Ammon's horn (tissue), 1 donor: Measurements from ENCODE around the gene TMEM218.
"Not testable (repeated sequence)": the region's sequence is repeated elsewhere in the genome, so short reads cannot be mapped to it uniquely, and the experiment has no call there.

Source experiments
- DNase-seq: peaks from one replicate; pipeline ENCODE4 v3.0.0-alpha.2; 2016; ENCODE audit warnings: low spot score

The TMEM218 gene

DNA sequence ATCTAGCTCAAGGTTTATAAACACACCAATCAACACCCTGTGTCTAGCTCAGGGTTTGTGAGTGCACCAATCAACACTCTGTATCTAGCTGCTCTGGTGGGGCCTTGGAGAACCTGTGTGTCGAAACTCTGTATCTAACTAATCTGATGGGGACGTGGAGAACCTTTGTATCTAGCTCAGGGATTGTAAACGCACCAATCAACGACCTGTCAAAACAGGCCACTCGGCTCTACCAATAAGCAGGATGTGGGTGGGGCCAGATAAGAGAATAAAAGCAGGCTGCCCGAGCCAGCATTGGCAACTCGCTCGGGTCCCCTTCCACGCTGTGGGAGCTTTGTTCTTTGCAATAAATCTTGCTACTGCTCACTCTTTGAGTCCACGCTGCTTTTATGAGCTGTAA is 21.3 kb downstream of the TMEM218 start:
- DNase-seq = not testable (repeated sequence)

DNA sequence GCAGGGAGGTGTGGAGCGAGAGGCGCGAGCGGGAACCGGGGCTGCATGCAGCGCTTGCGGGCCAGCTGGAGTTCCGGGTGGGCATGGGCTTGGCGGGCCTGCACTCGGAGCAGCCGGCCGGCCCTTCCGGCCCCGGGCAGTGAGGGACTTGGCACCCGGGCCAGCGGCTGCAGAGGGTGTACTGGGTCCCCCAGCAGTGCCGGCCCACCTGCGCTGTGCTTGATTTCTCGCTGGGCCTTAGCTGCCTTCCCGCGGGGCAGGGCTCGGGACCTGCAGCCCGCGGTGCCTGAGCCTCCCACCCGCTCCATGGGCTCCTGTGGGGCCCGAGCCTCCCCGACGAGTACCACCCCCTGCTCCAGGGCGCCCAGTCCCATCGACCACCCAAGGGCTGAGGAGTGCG is 21.9 kb downstream of the TMEM218 start:
- DNase-seq = not testable (repeated sequence)

DNA sequence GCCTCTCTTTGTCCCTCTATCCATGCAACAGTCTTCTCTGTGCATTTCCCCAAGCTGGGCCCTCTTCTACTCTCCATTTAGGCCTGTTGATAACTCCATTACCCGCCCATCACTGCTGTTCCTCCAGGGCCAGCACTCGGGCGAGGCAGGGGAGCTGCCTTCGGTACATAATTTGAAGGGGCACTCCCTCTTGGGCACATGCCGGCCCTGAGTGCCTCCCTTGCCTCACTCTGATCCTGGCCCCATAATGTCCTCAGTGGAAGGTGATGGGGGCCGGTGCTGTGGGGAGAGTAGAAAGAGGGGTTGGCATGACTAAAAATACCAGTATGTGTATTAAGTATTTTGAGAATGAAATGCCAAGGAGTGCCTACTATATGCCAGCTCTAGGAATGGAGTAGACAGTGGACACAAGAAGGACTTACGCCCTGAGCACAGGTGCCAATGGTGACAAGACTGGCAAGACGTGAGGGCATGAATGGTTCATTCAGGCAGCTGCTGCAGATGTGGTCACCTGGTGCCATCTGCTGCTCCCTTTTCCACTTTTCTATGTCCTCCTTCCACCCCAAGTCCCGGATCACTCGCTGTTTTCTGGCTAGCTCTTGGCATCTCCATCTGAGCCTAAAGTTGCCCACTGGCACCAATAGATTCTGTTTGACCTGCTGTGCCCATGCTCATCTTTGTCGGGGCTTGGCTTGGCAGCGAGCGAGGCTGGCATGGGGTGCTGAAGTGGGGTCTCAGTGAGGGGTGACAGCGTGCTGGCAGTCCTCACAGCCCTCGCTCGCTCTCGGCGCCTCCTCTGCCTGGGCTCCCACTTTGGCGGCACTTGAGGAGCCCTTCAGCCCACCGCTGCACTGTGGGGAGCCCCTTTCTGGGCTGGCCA is 22.6 kb downstream of the TMEM218 start:
- DNase-seq = no peak

DNA sequence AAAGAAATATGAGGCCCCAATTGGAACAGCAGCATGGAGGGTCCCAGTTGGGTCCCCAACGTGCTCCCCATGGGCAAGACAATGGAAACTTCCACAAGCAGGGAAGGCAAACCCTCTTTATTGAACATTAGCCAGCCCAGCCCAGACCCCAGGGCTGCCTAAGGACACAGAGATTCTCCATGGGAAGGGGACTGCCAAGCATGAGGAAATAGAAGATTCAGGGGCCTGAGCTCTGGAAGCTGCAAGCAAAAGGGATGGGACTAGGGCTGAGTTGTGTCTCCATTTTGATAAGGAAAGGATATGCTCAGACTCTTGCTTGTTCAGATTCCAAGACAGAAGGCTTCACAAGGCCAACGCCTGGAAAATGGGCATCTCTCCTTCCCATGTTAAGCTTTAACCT is 23.3 kb downstream of the TMEM218 start:
- no peak for DNase-seq

DNA sequence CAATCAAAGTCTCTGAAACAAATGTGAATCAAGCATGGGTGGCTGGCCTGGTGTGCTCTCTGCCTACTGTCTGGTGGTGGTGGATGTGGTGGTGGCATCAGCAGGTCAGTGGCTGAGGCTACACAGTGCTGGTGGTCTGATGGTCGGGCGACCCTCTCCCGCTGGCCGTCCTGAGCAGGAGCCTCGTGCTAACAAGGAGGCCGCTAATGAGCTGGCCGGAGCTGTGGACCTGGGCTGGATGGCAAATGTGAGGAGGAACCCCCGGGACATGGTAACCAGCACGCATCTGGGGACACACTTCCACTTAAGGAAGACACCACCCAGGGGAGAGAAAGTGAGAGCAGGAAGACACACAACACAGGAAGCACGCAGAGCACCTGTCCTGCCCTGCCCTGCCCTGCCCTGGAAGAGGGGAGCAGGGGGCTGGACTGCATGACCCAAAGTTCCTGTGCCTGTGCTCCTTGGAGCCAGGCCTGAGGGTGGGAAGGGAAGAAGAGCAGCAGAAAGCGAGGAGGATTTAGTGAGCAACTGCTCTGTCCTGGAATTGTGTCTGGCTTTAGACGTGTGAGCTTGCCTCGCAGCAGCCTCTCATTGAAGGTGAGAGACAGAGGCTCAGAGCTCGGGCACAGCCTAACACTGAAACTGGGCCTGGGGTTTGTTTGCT is 24.7 kb downstream of the TMEM218 start:
- no peak for DNase-seq

DNA sequence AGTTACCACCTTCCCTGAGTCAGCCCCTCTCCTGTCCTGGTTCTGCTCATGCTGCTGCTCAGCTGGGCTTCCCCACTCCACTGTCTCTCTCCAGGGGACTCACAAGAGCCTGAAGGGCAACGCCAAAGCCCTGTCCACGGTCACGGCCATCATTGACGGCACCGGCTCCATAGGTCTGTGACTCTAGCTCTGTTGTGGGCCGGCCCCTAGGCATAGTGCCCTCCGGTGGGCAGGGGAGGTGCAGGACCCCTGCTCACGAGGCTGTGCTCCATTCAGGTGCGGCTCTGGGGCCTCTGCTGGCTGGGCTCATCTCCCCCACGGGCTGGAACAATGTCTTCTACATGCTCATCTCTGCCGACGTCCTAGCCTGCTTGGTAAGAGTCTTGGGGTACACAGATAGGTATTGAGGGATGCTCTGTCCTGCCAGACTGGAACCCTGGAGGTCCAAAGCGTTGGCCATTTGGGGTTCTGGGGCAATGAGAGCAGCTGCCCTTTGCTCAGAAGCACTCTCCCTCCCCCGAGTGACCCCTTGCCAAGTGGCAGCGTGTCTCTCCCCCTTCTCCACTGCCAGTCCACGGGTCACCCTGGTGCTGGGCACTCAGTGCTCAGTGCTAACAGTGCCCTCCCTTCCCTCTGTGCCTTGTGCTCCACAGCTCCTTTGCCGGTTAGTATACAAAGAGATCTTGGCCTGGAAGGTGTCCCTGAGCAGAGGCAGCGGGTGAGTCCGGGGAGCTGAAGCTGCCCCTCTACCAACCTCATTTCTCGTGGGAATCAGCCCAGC is 25.9 kb downstream of the TMEM218 start:
- DNase-seq = no peak

DNA sequence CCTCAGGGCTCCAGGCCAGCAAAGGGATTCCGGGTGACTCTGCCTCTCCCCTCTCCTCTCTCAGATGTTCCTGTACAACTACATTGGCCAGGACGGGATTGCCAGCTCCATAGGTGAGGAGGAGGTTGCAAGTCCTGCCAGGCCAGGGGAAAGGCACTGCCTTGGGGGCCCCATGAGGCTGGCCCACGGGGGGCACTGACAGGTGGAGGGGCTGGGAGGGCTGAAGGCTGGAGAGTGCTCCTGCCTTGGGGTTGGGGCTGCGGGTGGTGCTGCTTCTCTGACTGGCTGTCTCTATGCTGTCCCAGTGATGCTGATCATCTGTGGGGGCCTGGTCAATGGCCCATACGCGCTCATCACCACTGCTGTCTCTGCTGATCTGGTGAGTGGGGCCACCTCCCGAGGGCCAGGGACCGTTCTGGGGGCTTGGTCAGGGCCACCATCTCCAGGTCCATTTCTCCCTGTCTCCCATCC is 26.6 kb downstream of the TMEM218 start:
- DNase-seq = no peak

DNA sequence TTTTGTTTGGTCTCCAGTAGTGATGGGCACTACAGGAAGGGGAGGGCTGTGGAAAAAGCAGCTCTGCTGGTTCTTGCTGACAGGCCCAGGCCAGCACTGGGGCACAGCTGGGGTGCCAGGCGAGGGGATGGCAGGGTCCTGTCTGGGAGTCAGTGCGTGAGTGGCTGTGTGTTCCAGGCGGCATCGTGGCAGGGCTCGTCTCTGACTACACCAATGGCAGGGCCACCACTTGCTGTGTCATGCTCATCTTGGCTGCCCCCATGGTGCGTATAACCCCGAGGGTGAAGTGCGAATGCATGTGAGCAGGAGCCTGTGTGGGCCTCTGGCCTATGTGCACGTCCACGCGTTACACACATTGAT is 27.4 kb downstream of the TMEM218 start:
- DNase-seq = no peak

DNA sequence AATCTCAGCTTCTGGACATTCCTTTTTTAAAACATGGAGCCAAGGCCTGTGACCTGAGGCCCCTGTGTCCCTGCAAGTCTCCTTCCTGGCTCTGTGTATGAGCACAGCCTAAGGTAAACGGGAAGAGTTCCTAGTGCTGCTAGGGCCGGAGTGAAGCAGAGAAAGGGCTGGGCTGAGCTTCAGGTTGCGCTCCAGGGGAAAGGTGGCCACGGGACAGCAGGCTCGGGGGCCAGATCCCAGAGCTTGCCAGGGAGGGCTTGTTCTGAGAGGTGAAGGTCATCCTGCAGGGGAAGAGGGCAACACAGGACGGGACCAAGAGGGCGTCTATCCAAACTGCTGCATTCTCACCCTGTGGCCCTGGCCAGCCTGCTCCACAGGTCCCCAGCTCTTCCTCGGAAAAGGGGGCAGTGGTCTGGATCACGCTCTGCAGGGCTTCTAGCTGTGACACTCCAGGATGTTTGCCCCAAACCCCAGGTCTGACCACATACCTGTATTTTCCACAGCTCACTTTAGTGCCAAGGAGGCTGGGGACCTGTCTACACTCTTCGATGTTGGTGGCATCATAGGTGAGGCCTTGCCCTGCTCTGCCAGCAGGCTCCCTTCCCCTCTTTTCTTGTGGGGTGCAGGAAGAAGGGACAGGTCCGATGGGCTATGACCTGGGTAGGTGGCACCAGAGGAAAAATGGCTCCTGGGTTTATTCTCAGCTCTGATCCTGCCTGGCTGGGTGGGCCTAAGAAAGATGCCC is 27.9 kb downstream of the TMEM218 start:
- DNase-seq = no peak

DNA sequence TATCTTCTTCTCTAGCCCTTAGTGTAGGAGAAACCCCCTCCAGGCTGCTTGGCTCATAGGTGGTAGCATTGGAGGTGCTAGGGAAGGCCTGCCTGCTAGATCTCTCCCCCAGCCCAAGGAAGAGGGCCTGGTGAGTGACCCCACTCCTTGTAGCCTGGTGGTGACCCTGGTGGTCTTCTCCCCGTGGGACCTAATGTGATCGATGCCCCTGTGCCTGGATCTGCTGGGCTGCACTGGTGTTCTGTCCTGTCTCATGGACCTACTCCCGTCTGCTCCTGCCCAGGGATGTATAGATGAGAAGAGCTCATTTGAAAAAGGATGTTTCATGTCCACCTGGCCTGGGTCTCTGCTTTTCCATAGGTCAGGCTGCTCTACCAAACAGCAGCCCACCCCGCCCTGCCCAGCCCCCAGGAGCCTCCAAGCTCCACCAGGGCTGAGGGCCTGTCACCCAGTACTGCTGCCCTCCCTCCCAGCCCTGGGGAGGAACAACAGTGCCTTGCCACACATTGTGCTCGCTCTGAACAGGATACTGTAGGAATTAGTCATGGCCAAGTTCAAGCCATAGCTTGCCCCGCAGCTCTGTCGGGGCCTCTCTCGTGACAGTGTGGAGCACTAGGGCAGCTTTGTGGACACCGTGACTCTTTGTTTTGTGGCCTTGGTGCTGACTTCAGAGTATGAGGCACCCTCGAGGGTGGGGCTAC is 28.7 kb downstream of the TMEM218 start:
- no peak for DNase-seq

DNA sequence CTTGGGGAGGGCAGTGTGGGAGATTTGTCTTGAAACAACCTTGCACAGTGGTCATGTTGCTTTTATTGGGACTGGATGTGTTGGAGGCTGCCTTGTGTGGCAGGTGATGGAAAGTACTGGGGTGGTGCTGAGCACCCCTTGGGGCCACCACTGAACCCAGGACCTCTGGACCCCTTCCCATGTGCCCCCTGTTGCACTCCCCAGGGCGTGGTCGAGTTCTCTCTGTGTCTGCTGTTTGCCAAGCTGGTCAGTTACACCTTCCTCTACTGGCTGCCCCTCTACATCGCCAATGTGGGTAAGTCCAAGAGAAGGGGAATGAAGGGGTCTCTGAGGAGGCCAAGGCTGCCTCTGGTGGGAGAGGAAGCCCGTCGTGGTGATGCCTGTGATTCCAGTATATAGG is 29.4 kb downstream of the TMEM218 start:
- DNase-seq = no peak

DNA sequence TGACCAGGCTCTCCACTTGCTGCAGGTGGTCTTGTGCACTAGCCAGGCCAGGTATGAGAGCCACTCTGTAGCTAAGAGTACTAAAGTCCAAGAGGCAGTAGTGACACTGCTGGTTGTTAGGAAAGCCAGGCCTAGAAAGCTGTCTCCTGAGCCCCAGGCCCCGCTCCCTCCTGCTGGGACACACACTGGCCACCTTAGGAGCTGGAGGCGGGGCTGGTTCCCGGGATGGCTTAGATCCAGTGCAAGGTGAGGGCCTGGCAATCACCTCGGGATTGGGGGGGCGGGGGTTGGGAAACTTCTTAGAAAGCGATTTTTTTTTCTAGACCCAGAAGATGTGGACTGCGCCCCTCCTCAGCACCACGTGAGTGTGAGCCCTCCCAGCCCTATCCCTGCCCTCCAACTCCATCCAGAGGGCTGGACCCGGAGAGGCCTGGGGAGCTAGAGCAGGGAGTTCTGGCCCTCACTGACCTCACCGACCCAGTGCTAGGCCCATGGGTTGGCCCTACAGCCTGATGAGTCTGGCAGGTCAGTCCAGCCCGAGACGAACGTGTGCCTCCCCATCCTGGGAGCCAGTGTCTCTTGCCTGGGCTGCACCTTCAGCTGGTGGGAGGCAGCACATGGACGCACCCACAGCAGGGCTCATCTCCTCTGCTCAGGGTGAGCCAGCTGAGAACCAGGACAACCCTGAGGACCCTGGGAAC is 30.2 kb downstream of the TMEM218 start:
- no peak for DNase-seq

DNA sequence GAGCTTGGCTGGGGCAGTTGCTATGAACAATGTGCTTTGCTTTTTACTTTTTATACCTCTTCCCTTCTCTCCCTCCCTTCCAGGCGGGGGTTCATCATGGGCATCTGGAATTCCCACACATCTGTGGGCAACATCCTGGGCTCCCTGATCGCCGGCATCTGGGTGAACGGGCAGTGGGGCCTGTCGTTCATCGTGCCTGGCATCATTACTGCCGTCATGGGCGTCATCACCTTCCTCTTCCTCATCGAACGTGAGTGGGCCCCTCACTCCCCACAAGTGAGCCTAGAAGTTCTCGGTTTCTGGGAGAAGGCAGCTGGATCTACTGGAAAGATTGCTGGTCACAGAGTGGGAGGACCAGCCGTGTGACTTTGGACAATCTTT is 30.9 kb downstream of the TMEM218 start:
- DNase-seq = no peak

DNA sequence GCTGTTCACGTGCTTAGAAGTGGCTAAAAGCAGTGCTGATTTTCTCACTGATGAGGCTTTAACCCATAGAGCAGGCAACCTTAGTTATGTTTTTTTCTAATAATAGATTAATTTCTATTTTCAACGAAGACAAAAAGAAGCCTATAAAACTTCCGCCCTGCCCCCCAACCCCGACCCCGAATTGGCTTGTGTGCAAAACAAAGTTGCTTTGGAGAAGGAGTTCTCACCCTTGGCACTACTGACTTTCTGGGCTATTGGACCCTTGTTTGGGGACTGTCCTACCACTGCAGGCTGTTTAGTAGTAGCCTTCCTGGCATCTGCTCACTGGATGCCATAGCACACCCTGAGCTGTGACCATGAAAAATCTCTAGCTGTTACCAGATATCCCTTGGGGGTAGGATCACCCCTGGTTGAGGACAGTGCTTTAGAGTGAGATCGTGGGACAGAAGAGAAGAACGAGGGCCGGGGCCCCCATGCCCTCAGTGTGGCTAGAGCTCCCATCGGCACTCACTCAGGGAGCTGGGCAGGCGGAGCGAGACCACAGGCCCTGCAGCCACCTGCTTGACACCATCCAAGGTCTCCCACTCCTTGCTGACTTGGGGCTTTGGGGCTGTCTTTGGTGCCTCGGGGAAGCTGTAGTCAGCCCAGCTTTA is 31.4 kb downstream of the TMEM218 start:
- no peak for DNase-seq

DNA sequence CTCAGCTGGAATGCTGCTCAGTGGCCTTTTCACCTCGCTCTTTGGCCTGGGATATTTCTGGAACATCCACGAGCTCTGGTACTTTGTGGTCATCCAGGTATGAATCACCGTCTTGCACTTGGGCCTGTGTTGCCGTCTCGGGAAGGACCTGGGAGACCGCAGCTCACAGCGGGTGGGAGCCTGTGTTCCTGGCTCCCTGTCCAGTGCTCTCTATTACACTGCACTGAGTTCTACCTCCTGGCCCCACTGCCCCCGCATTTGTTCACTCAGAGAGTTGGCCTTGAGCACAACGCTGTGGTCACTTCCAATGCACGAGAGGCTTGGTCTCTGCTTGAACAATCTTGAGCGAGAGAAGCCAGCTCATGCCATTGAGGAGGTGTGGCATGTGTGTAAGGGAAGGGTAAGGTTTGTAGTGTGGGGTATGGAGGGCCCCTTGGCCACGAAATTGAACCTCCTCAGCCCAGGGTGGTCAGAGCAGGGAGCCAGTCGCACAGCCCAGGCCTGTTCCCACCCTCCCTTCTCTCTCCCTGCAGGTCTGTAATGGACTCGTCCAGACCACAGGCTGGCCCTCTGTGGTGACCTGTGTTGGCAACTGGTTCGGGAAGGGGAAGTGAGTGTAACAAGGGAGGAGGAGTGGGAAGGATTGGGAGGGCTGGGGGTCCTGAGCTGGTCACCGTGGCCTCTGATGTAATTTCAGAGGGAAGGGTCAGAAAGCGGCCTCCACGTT is 32.1 kb downstream of the TMEM218 start:
- DNase-seq = peak; percentile 22

DNA sequence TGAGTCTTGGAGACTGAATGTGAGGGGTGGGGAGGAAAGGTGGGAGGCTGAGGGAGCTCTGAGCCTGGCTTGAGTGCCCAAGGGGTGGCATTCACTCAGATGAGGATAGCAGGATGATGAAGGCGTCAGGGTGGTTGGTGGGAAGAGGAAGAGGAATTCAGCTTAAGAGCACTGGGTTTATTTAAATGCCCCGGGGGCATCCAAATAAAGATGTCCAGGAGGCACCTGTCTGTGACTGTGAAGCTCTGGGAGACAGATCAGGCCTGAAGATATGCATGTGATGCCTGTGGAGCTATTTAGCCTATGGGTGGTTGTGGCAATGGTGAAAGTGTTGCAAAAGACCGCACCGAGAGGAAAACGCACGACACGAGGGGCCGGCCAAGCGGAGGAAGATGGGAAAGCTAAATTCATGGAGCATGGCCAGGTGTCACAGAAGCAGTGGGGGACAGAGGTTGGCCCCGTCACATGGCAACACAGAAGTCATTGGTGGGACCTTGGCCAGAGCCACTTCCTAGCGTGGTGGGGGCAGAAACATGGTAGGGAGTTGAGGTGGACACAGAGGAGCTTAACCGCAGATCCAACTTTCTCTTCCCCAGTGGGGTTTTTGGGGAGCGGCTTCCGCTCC is 32.8 kb downstream of the TMEM218 start:
- DNase-seq = no peak

DNA sequence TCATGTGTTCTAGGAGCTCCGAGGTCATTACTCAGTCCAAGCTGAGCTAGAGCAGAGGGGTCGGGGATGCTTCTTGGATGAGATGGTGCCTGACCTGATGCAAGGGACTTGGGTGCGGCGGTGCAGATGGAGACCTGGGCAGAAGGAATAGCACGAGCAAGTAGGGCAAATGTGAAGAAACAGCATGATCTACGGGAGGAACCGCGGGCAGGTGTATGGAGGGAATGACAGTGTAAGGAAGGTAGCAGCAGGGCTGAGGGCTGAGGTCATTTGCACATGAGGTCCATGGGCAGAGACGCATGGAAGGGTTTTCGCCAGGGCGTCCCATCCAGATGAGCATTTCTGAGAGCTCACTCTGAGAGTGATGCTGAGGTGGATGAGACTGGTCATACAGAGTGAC is 33.4 kb downstream of the TMEM218 start:
- no peak for DNase-seq

DNA sequence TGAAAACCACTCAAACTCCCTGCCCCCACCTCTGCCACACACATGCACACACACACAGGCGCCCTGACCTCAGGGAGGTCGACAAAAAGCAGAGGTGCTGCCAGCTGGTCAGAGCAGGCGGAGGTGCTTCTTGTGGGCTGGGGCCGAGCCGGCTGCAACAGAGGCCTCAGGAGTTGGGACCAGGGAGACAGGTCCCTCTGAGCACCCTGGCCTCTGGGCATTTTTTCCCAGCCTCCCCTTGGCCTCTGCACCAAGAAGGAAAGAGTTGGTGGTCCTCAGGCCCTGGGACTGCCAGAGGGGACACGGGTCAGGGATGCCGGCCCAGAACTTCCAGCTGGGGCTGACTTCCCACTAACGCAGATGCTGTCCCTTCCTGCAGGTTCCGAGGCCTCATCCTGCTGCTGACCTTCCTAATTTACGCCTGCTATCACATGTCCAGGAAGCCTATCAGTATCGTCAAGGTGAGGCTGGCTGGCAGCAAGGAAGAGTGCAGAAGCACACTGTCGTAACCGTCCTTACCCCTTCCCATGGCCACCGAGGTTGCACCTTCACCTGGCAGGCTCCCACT is 35.0 kb downstream of the TMEM218 start:
- DNase-seq = no peak

DNA sequence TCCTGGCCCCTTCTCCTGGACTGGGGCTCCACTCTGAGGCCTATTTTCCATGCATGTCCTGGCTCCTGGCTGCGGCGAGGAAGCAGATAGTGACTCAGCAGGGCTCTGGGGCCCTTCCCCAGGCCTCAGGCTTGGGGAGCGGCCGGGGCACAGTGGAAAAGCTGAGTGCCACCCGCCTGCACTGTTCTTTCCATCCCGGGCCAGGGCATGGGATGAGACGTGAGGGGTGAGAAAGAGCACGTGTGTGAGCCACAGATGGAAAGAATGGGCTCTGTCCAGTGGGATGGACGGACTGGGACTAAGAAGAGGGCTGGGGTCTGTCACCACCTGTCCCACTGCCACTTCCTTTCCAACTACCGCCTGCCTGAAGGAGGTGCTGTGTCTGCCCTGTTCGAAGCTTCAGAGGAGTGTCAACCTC is 35.5 kb downstream of the TMEM218 start:
- DNase-seq = no peak
